Fibroblast of lung (primary cell): Measurements from ENCODE around the gene C4orf54.

Experiments
- CTCF ChIP-seq, 2 donors: IDR thresholded peaks in 1 of 2; conservative IDR thresholded peaks in 1 of 2; 1 replicate in 1 of 2; 2 replicates in 1 of 2; pipeline ENCODE4 v1.5.1; 2011 to 2012; ENCODE audit warnings: low read length in 2 of 2, control low read depth in 1 of 2, inconsistent platforms in 1 of 2, low read depth in 1 of 2, mild to moderate bottlenecking in 1 of 2
- EZH2 ChIP-seq: IDR thresholded peaks from 2 replicates; pipeline ENCODE4 v1.5.1; 2012; ENCODE audit warnings: low read length, control low read depth, mild to moderate bottlenecking; ENCODE audit errors: missing control alignments

- TF ChIP-seq CTCF (conservative IDR thresholded peaks at IDR 0.05 in 1 of 2, IDR thresholded peaks at IDR 0.05 in 1 of 2; ENCODE audit: low read depth in 1 of 2, low read length in 2 of 2) (no peak), EZH2 (no peak)
Observed at GRCh38 chr4:99629962-99630554, 27.6 kb downstream of the C4orf54 start.
